ENCODE measurements around the gene PDE3B. TPM values are rescaled to one million over a fixed set of nuclear protein-coding genes. Genes with fewer than 3 reads are reported as not detected.

The PDE3B gene
- total and polyA plus RNA-seq, 2 of the 8 experiments (the other 6 are each of a cell fraction or from before 2014, with no cell fraction given): 2.7 to 10.9 TPM

DNA sequence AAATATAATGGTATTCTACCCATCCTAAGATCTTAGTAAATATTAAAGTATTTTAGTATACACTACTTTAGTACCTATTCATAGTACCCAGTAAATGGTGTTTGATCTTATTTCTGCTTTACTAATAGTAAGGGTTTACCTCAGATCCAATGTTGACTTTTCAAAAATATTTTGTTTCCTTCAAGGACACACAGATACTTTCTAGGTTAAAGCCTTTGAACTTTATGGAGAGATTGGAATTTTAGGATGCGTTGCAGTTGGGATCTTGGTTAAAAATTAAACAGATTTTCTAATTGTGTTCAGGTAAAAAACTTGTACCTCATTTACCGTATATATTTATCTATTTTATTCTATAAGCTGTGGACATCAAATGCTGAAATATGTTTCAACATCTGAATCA is 175.2 kb downstream of the PDE3B start:
- no peak overlapping the region for H3K18ac ChIP-seq (ENCODE audit: extremely low read depth, low read length)
- H3K27me3 ChIP-seq (replicated peaks in 1 of 4; ENCODE audit: control insufficient read depth in 3 of 4, extremely low read depth in 1 of 4, insufficient read depth in 3 of 4, low read length in 3 of 4): no peaks in the 10 kb centered on the region
- no peak overlapping the region for H3K27ac ChIP-seq (ENCODE audit: low read depth, low read length)
- H3K56ac ChIP-seq (replicated peaks; ENCODE audit: insufficient read length, low read depth, low read length): no peak overlapping the region
- no peak overlapping the region for H4K8ac ChIP-seq (ENCODE audit: extremely low read depth, insufficient read depth, low read length)
- no peaks in the 10 kb centered on the region for H3K79me1 ChIP-seq (ENCODE audit: low read depth, low read length)
- H3K36me3 ChIP-seq (ENCODE audit: control insufficient read depth in 2 of 4, insufficient read depth in 4 of 4, low read length in 3 of 4): no peaks in the 10 kb centered on the region
- H3K9ac ChIP-seq (replicated peaks in 1 of 4; ENCODE audit: extremely low read depth in 1 of 4, low read depth in 3 of 4, low read length in 3 of 4): no peak overlapping the region
- H2BK120ac ChIP-seq (replicated peaks; ENCODE audit: low read depth, low read length): no peak overlapping the region
- no peaks in the 10 kb centered on the region for H4K20me1 ChIP-seq (replicated peaks in 1 of 2; ENCODE audit: control insufficient read depth in 1 of 2, insufficient read depth in 2 of 2, low read length in 2 of 2)
- no peak overlapping the region for H2AFZ ChIP-seq (ENCODE audit: low read length)
- FAIRE-seq: no peak
- no peak overlapping the region for H3K4ac ChIP-seq (replicated peaks; ENCODE audit: insufficient read length, low read depth, low read length)
- no peak overlapping the region for H4K91ac ChIP-seq (replicated peaks; ENCODE audit: insufficient read length, low read length)
- no peak overlapping the region for H2BK20ac ChIP-seq (ENCODE audit: low read length)
- CTCF ChIA-PET (ENCODE audit: partially characterized antibody): no interaction called here
- no peak overlapping the region for H3K14ac ChIP-seq (ENCODE audit: insufficient read length)
- no peaks in the 10 kb centered on the region for H3K79me2 ChIP-seq (ENCODE audit: control insufficient read depth in 1 of 2, insufficient read depth in 2 of 2, low read length in 2 of 2)
- no peaks in the 10 kb centered on the region for H3K4me1 ChIP-seq (replicated peaks in 1 of 4; ENCODE audit: control insufficient read depth in 3 of 4, insufficient read depth in 4 of 4, low read length in 3 of 4)
- no peak overlapping the region for H3K23ac ChIP-seq (ENCODE audit: insufficient read length)
- WGBS, 2 experiments (ENCODE audit: extremely low coverage in 1 of 2, insufficient coverage in 1 of 2, insufficient read length in 1 of 2, insufficient replicate concordance in 2 of 2, low coverage in 1 of 2, low lambda C conversion rate in 2 of 2, missing lambda C conversion rate in 1 of 2): 86% methylated on average over 2 of the region's 2 CpGs; no CpG with 5 or more reads in 1 of the 2 experiments
- no peak overlapping the region for H3K4me3 ChIP-seq (ENCODE audit: extremely low read depth in 1 of 4, insufficient read depth in 2 of 4, low read depth in 3 of 4, low read length in 4 of 4)
- POLR2A ChIA-PET (ENCODE audit: partially characterized antibody): no interaction called here
- H2BK12ac ChIP-seq (ENCODE audit: low read depth, low read length): no peak overlapping the region
- H2BK15ac ChIP-seq (ENCODE audit: low read length): no peak overlapping the region
- no peak for DNase-seq (ENCODE audit: low read depth in 1 of 2, low spot score in 2 of 2)
- no peaks in the 10 kb centered on the region for H3K9me3 ChIP-seq (ENCODE audit: insufficient read depth in 2 of 2, low read depth in 1 of 2, low read length in 1 of 2)
- H4K5ac ChIP-seq (ENCODE audit: insufficient read length, low read depth, low read length): no peak overlapping the region
- no peak overlapping the region for H2AK5ac ChIP-seq (ENCODE audit: low read depth, low read length)
- no peaks in the 10 kb centered on the region; the same call in 1 of the 2 replicates for H3K23me2 ChIP-seq (ENCODE audit: low read depth, low read length)
- H3K4me2 ChIP-seq (ENCODE audit: insufficient read depth in 1 of 2, low read depth in 2 of 2, low read length in 2 of 2): no peak overlapping the region
- H2BK5ac ChIP-seq (ENCODE audit: low read depth, low read length): no peak overlapping the region
- TF ChIP-seq SIX5 (IDR thresholded peaks at IDR 0.05; ENCODE audit: low read depth, low read length): no peak
- TF ChIP-seq CTBP2 (IDR thresholded peaks at IDR 0.05; ENCODE audit: borderline replicate concordance, insufficient read depth, insufficient read length, low read length): no peak
- TF ChIP-seq, protein P1, sequence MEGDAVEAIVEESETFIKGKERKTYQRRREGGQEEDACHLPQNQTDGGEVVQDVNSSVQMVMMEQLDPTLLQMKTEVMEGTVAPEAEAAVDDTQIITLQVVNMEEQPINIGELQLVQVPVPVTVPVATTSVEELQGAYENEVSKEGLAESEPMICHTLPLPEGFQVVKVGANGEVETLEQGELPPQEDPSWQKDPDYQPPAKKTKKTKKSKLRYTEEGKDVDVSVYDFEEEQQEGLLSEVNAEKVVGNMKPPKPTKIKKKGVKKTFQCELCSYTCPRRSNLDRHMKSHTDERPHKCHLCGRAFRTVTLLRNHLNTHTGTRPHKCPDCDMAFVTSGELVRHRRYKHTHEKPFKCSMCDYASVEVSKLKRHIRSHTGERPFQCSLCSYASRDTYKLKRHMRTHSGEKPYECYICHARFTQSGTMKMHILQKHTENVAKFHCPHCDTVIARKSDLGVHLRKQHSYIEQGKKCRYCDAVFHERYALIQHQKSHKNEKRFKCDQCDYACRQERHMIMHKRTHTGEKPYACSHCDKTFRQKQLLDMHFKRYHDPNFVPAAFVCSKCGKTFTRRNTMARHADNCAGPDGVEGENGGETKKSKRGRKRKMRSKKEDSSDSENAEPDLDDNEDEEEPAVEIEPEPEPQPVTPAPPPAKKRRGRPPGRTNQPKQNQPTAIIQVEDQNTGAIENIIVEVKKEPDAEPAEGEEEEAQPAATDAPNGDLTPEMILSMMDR (IDR thresholded peaks at IDR 0.05; ENCODE audit: control extremely low read depth in 1 of 3, insufficient read depth in 1 of 3, low read depth in 1 of 3, low read length in 3 of 3): no peak
- TF ChIP-seq, protein P2, sequence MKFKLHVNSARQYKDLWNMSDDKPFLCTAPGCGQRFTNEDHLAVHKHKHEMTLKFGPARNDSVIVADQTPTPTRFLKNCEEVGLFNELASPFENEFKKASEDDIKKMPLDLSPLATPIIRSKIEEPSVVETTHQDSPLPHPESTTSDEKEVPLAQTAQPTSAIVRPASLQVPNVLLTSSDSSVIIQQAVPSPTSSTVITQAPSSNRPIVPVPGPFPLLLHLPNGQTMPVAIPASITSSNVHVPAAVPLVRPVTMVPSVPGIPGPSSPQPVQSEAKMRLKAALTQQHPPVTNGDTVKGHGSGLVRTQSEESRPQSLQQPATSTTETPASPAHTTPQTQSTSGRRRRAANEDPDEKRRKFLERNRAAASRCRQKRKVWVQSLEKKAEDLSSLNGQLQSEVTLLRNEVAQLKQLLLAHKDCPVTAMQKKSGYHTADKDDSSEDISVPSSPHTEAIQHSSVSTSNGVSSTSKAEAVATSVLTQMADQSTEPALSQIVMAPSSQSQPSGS (IDR thresholded peaks at IDR 0.05; ENCODE audit: low read length): no peak
- TF ChIP-seq TEAD4 (IDR thresholded peaks at IDR 0.05; ENCODE audit: low read depth, low read length): no peak
- TF ChIP-seq RXRA (IDR thresholded peaks at IDR 0.05; ENCODE audit: insufficient read depth, low read depth, low read length): no peak
- TF ChIP-seq FOSL1 (IDR thresholded peaks at IDR 0.05; ENCODE audit: insufficient read depth, low read depth, low read length): no peak
- no peak for TF ChIP-seq YY1 (IDR thresholded peaks at IDR 0.05; ENCODE audit: low read depth, low read length)
- no peak for TF ChIP-seq BRCA1 (IDR thresholded peaks at IDR 0.05; ENCODE audit: low read depth, low read length)
- no peak for TF ChIP-seq SRF (IDR thresholded peaks at IDR 0.05; ENCODE audit: low read depth, low read length)
- no peak for TF ChIP-seq PHF8 (conservative IDR thresholded peaks at IDR 0.05; ENCODE audit: low read depth, low read length)

All from H1 (cell line).